ENCODE data around the gene TIGD6. TPM values are rescaled to one million over a fixed set of nuclear protein-coding genes. Genes with fewer than 3 reads are reported as not detected.

TIGD6 gene
- total and polyA plus RNA-seq, 8 donors = 3.7 to 5.8 (median 4.4) TPM

DNA sequence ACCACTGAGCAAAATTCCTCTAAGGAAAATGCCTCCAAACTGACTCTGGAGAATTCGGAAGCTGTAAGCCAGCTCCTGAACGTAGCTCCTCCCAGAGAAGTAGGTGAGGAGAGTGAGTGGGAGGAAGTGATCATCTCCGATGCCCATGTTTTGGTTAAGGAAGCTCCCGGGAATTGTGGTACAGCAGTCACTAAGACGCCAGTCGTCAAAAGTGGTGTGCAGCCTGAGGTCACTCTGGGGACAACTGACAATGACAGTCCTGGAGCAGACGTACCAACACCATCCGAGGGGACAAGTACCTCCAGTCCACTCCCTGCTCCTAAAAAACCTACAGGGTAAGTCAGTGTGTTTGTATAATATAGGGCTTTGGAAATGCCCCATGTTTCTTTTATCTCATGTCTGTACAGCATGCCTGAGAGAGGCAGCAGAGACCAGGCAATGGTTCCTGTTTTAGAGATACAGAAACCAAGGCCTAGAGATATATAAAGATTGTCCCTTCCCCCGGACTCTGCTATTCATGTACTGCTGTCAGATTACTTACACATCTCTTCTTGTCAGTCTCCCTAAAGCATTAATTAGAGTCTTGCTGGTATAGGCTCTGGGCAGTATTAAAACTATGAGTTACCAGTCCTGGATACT lies 24.0 kb upstream of the TIGD6 start:
- intact Hi-C loops (cut with DNase I) = no loop called here
- H3K4me1 ChIP-seq = peaks cover 4 to 16% of the 10 kb centered on the region in 2 donors
- ATAC-seq = no peak
- H3K9me3 ChIP-seq = no peaks in the 10 kb centered on the region
- no peak for DNase-seq
- H3K36me3 ChIP-seq = peaks cover 2 to 98% of the 10 kb centered on the region in 2 donors
- TF ChIP-seq, protein P1, sequence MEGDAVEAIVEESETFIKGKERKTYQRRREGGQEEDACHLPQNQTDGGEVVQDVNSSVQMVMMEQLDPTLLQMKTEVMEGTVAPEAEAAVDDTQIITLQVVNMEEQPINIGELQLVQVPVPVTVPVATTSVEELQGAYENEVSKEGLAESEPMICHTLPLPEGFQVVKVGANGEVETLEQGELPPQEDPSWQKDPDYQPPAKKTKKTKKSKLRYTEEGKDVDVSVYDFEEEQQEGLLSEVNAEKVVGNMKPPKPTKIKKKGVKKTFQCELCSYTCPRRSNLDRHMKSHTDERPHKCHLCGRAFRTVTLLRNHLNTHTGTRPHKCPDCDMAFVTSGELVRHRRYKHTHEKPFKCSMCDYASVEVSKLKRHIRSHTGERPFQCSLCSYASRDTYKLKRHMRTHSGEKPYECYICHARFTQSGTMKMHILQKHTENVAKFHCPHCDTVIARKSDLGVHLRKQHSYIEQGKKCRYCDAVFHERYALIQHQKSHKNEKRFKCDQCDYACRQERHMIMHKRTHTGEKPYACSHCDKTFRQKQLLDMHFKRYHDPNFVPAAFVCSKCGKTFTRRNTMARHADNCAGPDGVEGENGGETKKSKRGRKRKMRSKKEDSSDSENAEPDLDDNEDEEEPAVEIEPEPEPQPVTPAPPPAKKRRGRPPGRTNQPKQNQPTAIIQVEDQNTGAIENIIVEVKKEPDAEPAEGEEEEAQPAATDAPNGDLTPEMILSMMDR (IDR thresholded peaks at IDR 0.05) = no peak
- no peaks in the 10 kb centered on the region for H3K27me3 ChIP-seq
- no peak overlapping the region for H3K4me3 ChIP-seq
- no peak overlapping the region for H3K27ac ChIP-seq

DNA sequence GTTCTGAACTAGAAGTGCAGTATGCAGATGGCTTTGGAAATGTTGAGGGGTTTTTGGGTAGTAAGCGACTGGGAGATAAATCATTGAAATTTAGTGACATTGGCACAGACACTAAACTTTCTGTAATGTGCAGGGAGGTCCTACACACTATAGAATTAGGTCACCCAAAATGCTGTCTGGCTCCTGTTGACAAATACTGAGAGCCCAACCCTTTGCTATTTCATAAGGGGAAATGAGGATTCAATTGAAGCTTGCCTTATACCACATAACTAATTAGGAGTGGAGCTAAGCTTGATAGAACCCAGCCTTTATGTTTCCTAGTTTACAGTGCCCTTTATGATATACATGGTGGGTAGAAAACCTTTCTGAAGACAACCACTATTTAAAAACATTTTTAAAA lies 22.7 kb upstream of the TIGD6 start:
- peaks cover 4 to 16% of the 10 kb centered on the region in 2 donors for H3K4me1 ChIP-seq
- TF ChIP-seq, protein P1 (IDR thresholded peaks at IDR 0.05) = no peak
- no peaks in the 10 kb centered on the region for H3K9me3 ChIP-seq
- H3K27ac ChIP-seq = peak overlapping the region in 1 of 2 donors; percentile 48
- ATAC-seq (no peak), DNase-seq (no peak)
- H3K4me3 ChIP-seq = no peak overlapping the region
- intact Hi-C loops (cut with DNase I) = no loop called here
- H3K27me3 ChIP-seq = no peaks in the 10 kb centered on the region
- peaks cover 2 to 100% of the 10 kb centered on the region in 2 donors for H3K36me3 ChIP-seq

GRCh38 chr5:150022681-150023080 lies 22.2 kb upstream of the TIGD6 start:
- Histone ChIP-seq H3K4me1 (peaks cover 4 to 16% of the 10 kb centered on the region in 2 donors), H3K4me3 (no peak overlapping the region), H3K27ac (peak overlapping the region; percentile 27 to 48), H3K27me3 (no peaks in the 10 kb centered on the region), H3K36me3 (peaks cover 2 to 100% of the 10 kb centered on the region in 2 donors), H3K9me3 (no peaks in the 10 kb centered on the region)
- no peak for DNase-seq
- intact Hi-C loops (cut with DNase I) = no loop called here
- TF ChIP-seq, protein P1 (IDR thresholded peaks at IDR 0.05) = no peak
- ATAC-seq = peak; percentile 61

DNA sequence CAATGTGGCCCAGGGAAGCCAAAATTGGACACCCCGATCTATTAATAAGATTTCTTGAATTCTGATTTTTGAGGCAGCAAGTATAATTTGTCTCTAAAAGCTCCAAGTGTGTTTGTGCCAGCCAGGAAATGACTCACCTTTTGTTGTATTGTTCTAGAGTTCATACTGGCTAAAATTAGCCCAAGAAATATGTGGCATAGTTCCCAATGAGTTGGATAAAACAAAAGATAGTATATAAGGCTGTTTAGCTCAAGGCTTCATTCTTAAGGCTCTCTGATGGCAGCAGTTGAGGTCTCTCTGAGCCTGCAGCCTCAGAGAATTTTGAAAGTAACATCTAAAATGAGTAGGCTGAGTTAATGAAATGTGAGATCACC lies 21.7 kb upstream of the TIGD6 start:
- peaks cover under 1 to 100% of the 10 kb centered on the region in 2 donors for H3K36me3 ChIP-seq
- no peak overlapping the region for H3K4me3 ChIP-seq
- DNase-seq (no peak), ATAC-seq (peak; percentile 75)
- peak overlapping the region; percentile 27 to 48 for H3K27ac ChIP-seq
- TF ChIP-seq, protein P1 (IDR thresholded peaks at IDR 0.05) = no peak
- peaks cover 4 to 16% of the 10 kb centered on the region in 2 donors for H3K4me1 ChIP-seq
- no peaks in the 10 kb centered on the region for H3K27me3 ChIP-seq
- intact Hi-C loops (cut with DNase I) = no loop called here
- no peaks in the 10 kb centered on the region for H3K9me3 ChIP-seq

DNA sequence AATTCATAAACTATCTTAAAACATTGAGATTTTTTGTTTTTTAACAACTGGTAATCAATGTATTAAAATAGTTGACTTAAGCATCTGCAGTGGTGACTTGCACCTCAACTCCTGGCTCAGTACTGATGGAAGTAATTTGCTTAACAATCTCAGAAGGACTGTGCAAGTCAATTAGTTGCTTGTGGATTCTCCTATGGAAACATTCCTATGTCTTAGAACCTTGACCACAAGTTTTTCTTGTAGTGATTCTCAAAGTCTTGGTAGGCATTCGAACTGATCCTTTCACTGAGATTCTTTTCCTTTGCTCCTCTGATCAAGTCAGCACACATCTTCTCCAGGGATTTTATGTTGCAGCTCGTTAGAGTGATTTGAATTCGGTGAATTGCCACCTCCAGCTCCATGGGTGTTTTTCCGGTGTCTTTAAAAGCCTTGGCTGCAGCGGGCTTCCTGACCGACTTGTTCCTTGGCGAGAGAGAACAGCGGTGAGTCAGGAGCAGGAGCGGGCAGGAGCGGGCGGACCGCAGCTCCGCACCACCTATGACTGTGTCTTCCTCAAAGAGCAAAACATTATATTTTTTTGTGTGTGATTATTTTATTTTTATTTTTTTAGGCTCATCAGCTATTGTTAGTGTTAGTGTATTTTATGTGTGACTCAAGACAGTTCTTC lies 21.2 kb upstream of the TIGD6 start:
- peak overlapping the region; percentile 27 to 48 for H3K27ac ChIP-seq
- H3K36me3 ChIP-seq = peaks cover 0 to 98% of the 10 kb centered on the region in 2 donors
- ATAC-seq (peak; percentile 12), DNase-seq (peak in 1 of 4 donors; percentile 57)
- TF ChIP-seq, protein P1 (IDR thresholded peaks at IDR 0.05) = no peak
- no peak overlapping the region for H3K4me3 ChIP-seq
- no peaks in the 10 kb centered on the region for H3K27me3 ChIP-seq
- H3K9me3 ChIP-seq = no peaks in the 10 kb centered on the region
- H3K4me1 ChIP-seq = peaks cover 4 to 16% of the 10 kb centered on the region in 2 donors
- intact Hi-C loops (cut with DNase I) = no loop called here
